Measurements from ENCODE around the gene MAMSTR. TPM values are rescaled to one million over a fixed set of nuclear protein-coding genes. Genes with fewer than 3 reads are reported as not detected.

The MAMSTR gene
- total and polyA plus RNA-seq, 10 of the 15 experiments (the other 5 are each of a cell fraction or from before 2014, with no cell fraction given): 0.04 to 0.73 (median 0.31) TPM; not detected in 1

DNA sequence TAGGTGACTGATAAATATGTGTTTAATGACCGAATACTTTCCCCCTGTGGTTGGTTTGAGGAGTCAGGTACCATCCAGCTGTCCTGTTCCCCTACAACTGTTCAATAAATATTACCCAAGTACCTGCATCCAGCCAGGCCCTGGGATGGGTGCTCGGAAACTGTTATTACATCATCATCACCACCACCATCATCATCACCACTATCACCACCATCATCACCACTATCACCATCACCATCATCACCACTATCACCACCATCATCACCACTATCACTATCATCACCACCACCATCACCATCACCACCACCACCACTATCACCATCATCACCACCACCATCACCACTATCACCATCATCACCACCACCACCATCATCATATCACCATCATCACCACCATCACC, 50.8 kb downstream of the MAMSTR start:
- Histone ChIP-seq H3K27ac (ENCODE audit: control insufficient read depth, insufficient read depth) (no peak overlapping the region), H3K9me3 (replicated peaks; ENCODE audit: control insufficient read depth, insufficient read depth, low read length) (no peaks in the 10 kb centered on the region; the same call in 2 of the 3 replicates), H2AFZ (ENCODE audit: control insufficient read depth, low read depth, low read length) (no peak overlapping the region), H3K4me2 (ENCODE audit: control insufficient read depth, insufficient read depth) (no peak overlapping the region), H3K9ac (ENCODE audit: control insufficient read depth, insufficient read depth, low read length) (no peak overlapping the region), H3K4me1 (ENCODE audit: control insufficient read depth, insufficient read depth, low read length) (no peaks in the 10 kb centered on the region), H3K79me2 (ENCODE audit: control insufficient read depth, insufficient read depth, low read length) (no peaks in the 10 kb centered on the region), H3K27me3 (replicated peaks in 1 of 2; ENCODE audit: control insufficient read depth in 2 of 2, insufficient read depth in 2 of 2, low read length in 1 of 2) (no peaks in the 10 kb centered on the region), H3K36me3 (ENCODE audit: control insufficient read depth in 2 of 2, insufficient read depth in 2 of 2, low read length in 1 of 2) (no peaks in the 10 kb centered on the region), H4K20me1 (ENCODE audit: control insufficient read depth, insufficient read depth) (no peaks in the 10 kb centered on the region), H3K4me3 (no peak overlapping the region)
- intact Hi-C loops (cut with micrococcal nuclease; ENCODE audit: unreplicated experiment) (no loop called here), in situ Hi-C loops (cut with MboI) (no loop called here)
- ChIA-PET CTCF (no interaction called here), RAD21 (ENCODE audit: unreplicated experiment) (no interaction called here), SMC1A (ENCODE audit: uncharacterized antibody, unreplicated experiment) (no interaction called here), POLR2A (no interaction called here)
- DNase-seq (ENCODE audit: low read depth, low spot score) (no peak), FAIRE-seq (no peak), ATAC-seq (no peak)
- 37% methylated on average over 2 of the region's 2 CpGs for WGBS (ENCODE audit: insufficient coverage, insufficient replicate concordance, low lambda C conversion rate, missing lambda C conversion rate)
- BruUV-seq (replicated peaks): no TSS peak
- TF ChIP-seq NFIC (IDR thresholded peaks at IDR 0.05; ENCODE audit: low read depth, low read length): no peak
- no peak for TF ChIP-seq RB1 (IDR thresholded peaks at IDR 0.05; ENCODE audit: borderline replicate concordance)
- TF ChIP-seq, protein P1, sequence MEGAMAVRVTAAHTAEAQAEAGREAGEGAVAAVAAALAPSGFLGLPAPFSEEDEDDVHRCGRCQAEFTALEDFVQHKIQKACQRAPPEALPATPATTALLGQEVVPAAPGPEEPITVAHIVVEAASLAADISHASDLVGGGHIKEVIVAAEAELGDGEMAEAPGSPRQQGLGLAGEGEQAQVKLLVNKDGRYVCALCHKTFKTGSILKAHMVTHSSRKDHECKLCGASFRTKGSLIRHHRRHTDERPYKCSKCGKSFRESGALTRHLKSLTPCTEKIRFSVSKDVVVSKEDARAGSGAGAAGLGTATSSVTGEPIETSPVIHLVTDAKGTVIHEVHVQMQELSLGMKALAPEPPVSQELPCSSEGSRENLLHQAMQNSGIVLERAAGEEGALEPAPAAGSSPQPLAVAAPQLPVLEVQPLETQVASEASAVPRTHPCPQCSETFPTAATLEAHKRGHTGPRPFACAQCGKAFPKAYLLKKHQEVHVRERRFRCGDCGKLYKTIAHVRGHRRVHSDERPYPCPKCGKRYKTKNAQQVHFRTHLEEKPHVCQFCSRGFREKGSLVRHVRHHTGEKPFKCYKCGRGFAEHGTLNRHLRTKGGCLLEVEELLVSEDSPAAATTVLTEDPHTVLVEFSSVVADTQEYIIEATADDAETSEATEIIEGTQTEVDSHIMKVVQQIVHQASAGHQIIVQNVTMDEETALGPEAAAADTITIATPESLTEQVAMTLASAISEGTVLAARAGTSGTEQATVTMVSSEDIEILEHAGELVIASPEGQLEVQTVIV (IDR thresholded peaks at IDR 0.05; ENCODE audit: borderline replicate concordance, partially characterized antibody): no peak
- no peak for TF ChIP-seq SREBF2 (IDR thresholded peaks at IDR 0.05; ENCODE audit: low read length)
- TF ChIP-seq CEBPB (IDR thresholded peaks at IDR 0.05; ENCODE audit: borderline replicate concordance in 1 of 2, low read depth in 2 of 2, low read length in 2 of 2): no peak
- TF ChIP-seq, protein P2, sequence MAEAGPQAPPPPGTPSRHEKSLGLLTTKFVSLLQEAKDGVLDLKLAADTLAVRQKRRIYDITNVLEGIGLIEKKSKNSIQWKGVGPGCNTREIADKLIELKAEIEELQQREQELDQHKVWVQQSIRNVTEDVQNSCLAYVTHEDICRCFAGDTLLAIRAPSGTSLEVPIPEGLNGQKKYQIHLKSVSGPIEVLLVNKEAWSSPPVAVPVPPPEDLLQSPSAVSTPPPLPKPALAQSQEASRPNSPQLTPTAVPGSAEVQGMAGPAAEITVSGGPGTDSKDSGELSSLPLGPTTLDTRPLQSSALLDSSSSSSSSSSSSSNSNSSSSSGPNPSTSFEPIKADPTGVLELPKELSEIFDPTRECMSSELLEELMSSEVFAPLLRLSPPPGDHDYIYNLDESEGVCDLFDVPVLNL (IDR thresholded peaks at IDR 0.05; ENCODE audit: low read depth, low read length): no peak
- no peak for TF ChIP-seq MEF2A (IDR thresholded peaks at IDR 0.05; ENCODE audit: insufficient read depth, low read depth, low read length)
- no peak for TF ChIP-seq ZNF274 (IDR thresholded peaks at IDR 0.05; ENCODE audit: insufficient read depth, insufficient read length)
- no peak for TF ChIP-seq SMC3 (IDR thresholded peaks at IDR 0.05; ENCODE audit: borderline replicate concordance, low read length)
- TF ChIP-seq, protein P3, sequence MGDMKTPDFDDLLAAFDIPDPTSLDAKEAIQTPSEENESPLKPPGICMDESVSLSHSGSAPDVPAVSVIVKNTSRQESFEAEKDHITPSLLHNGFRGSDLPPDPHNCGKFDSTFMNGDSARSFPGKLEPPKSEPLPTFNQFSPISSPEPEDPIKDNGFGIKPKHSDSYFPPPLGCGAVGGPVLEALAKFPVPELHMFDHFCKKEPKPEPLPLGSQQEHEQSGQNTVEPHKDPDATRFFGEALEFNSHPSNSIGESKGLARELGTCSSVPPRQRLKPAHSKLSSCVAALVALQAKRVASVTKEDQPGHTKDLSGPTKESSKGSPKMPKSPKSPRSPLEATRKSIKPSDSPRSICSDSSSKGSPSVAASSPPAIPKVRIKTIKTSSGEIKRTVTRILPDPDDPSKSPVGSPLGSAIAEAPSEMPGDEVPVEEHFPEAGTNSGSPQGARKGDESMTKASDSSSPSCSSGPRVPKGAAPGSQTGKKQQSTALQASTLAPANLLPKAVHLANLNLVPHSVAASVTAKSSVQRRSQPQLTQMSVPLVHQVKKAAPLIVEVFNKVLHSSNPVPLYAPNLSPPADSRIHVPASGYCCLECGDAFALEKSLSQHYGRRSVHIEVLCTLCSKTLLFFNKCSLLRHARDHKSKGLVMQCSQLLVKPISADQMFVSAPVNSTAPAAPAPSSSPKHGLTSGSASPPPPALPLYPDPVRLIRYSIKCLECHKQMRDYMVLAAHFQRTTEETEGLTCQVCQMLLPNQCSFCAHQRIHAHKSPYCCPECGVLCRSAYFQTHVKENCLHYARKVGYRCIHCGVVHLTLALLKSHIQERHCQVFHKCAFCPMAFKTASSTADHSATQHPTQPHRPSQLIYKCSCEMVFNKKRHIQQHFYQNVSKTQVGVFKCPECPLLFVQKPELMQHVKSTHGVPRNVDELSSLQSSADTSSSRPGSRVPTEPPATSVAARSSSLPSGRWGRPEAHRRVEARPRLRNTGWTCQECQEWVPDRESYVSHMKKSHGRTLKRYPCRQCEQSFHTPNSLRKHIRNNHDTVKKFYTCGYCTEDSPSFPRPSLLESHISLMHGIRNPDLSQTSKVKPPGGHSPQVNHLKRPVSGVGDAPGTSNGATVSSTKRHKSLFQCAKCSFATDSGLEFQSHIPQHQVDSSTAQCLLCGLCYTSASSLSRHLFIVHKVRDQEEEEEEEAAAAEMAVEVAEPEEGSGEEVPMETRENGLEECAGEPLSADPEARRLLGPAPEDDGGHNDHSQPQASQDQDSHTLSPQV (IDR thresholded peaks at IDR 0.05): no peak
- TF ChIP-seq PML (IDR thresholded peaks at IDR 0.05; ENCODE audit: low read length): no peak
- no peak for TF ChIP-seq JUNB (IDR thresholded peaks at IDR 0.05)
- no peak for TF ChIP-seq GABPA (IDR thresholded peaks at IDR 0.05; ENCODE audit: low read depth)
- TF ChIP-seq SUPT20H (IDR thresholded peaks at IDR 0.05; ENCODE audit: borderline replicate concordance, control insufficient read depth, low read depth, low read length): no peak
- TF ChIP-seq CHD2 (IDR thresholded peaks at IDR 0.05; ENCODE audit: borderline replicate concordance, low read depth, low read length): no peak
- no peak for TF ChIP-seq SP1 (IDR thresholded peaks at IDR 0.05; ENCODE audit: low read depth, low read length)
- no peak for TF ChIP-seq MEF2B (IDR thresholded peaks at IDR 0.05; ENCODE audit: partially characterized antibody, poor library complexity, severe bottlenecking)
- TF ChIP-seq SIN3A (IDR thresholded peaks at IDR 0.05; ENCODE audit: low read depth, low read length): no peak
- no peak for TF ChIP-seq FOXM1 (IDR thresholded peaks at IDR 0.05; ENCODE audit: low read depth, low read length)
